ENCODE data around the gene USP17L15. TPM values are rescaled to one million over a fixed set of nuclear protein-coding genes. Genes with fewer than 3 reads are reported as not detected.
A peak's percentile ranks its signal among the peaks of the same experiment; 100 is the strongest.
"Not testable (repeated sequence)": the region's sequence is repeated elsewhere in the genome, so short reads cannot be mapped to it uniquely, and the experiment has no call there.

USP17L15 gene
- total and polyA plus RNA-seq, 2 donors (not counting 3 experiments of a cell fraction or from before 2014, with no cell fraction given), result not detected

- H3K79me2 ChIP-seq (ENCODE audit: control insufficient read depth, insufficient read depth, low read length); H3K9me3 ChIP-seq (replicated peaks; ENCODE audit: control insufficient read depth, insufficient read depth, low read length); H4K20me1 ChIP-seq (replicated peaks; ENCODE audit: control insufficient read depth, extremely low read depth, insufficient read depth, low read length); H3K4me3 ChIP-seq (replicated peaks in 1 of 3; ENCODE audit: insufficient read depth in 1 of 3, low read depth in 1 of 3, low read length in 3 of 3); H3K4me1 ChIP-seq (ENCODE audit: control insufficient read depth, extremely low read depth, insufficient read depth, low read length); DNase-seq (ENCODE audit: low read depth, low spot score); FAIRE-seq; H3K9ac ChIP-seq (replicated peaks; ENCODE audit: extremely low read depth, insufficient read depth, low read length); H3K36me3 ChIP-seq (ENCODE audit: control insufficient read depth in 2 of 2, extremely low read depth in 1 of 2, insufficient read depth in 2 of 2, low read length in 2 of 2); H3K4me2 ChIP-seq (ENCODE audit: insufficient read depth, low read length); H3K9me1 ChIP-seq (replicated peaks; ENCODE audit: control insufficient read depth, extremely low read depth, insufficient read depth, low read length); H3K27ac ChIP-seq (ENCODE audit: insufficient read depth, low read depth, low read length); H2AFZ ChIP-seq (ENCODE audit: low read depth, low read length); BruUV-seq (replicated peaks); CTCF ChIA-PET; intact Hi-C loops (cut with micrococcal nuclease); dilution Hi-C loops (cut with MboI; ENCODE audit: extremely low pct_ligation_motif_present, low sequenced_read_pairs); POLR2A ChIA-PET; H3K27me3 ChIP-seq (ENCODE audit: control insufficient read depth in 2 of 2, insufficient read depth in 2 of 2, low read length in 2 of 2): not testable (repeated sequence)
These were observed 28.4 kb downstream of the USP17L15 start, which contains the start of gene USP17L21 for GRCh38 chr4:9262572-9262971. Gene USP17L21, plus strand, starts transcription at chr4:9262872. Its CDS starts 0 bp downstream, at chr4:9262872.

- H3K36me3 ChIP-seq (ENCODE audit: control insufficient read depth in 2 of 2, extremely low read depth in 1 of 2, insufficient read depth in 2 of 2, low read length in 2 of 2); BruUV-seq (replicated peaks); H3K9me1 ChIP-seq (replicated peaks; ENCODE audit: control insufficient read depth, extremely low read depth, insufficient read depth, low read length); dilution Hi-C loops (cut with MboI; ENCODE audit: extremely low pct_ligation_motif_present, low sequenced_read_pairs); H2AFZ ChIP-seq (ENCODE audit: low read depth, low read length); H3K4me2 ChIP-seq (ENCODE audit: insufficient read depth, low read length); H3K27ac ChIP-seq (ENCODE audit: insufficient read depth, low read depth, low read length); H4K20me1 ChIP-seq (replicated peaks; ENCODE audit: control insufficient read depth, extremely low read depth, insufficient read depth, low read length); H3K4me3 ChIP-seq (replicated peaks in 1 of 3; ENCODE audit: insufficient read depth in 1 of 3, low read depth in 1 of 3, low read length in 3 of 3); H3K79me2 ChIP-seq (ENCODE audit: control insufficient read depth, insufficient read depth, low read length); H3K27me3 ChIP-seq (ENCODE audit: control insufficient read depth in 2 of 2, insufficient read depth in 2 of 2, low read length in 2 of 2); POLR2A ChIA-PET; FAIRE-seq; CTCF ChIA-PET; DNase-seq (ENCODE audit: low read depth, low spot score); intact Hi-C loops (cut with micrococcal nuclease); H3K9ac ChIP-seq (replicated peaks; ENCODE audit: extremely low read depth, insufficient read depth, low read length); H3K9me3 ChIP-seq (replicated peaks; ENCODE audit: control insufficient read depth, insufficient read depth, low read length); H3K4me1 ChIP-seq (ENCODE audit: control insufficient read depth, extremely low read depth, insufficient read depth, low read length): not testable (repeated sequence)
These were observed 33.1 kb downstream of the USP17L15 start, which contains the start of gene USP17L22 for GRCh38 chr4:9267319-9267718. Gene USP17L22, plus strand, starts transcription at chr4:9267619. Its CDS starts 0 bp downstream, at chr4:9267619.

GRCh38 chr4:9271719-9272118 lies 37.5 kb downstream of the USP17L15 start:
- H3K9me1 ChIP-seq (replicated peaks; ENCODE audit: control insufficient read depth, extremely low read depth, insufficient read depth, low read length); H2AFZ ChIP-seq (ENCODE audit: low read depth, low read length); H3K79me2 ChIP-seq (ENCODE audit: control insufficient read depth, insufficient read depth, low read length); BruUV-seq (replicated peaks); H4K20me1 ChIP-seq (replicated peaks; ENCODE audit: control insufficient read depth, extremely low read depth, insufficient read depth, low read length); POLR2A ChIA-PET; H3K4me3 ChIP-seq (replicated peaks in 1 of 3; ENCODE audit: insufficient read depth in 1 of 3, low read depth in 1 of 3, low read length in 3 of 3); dilution Hi-C loops (cut with MboI; ENCODE audit: extremely low pct_ligation_motif_present, low sequenced_read_pairs); intact Hi-C loops (cut with micrococcal nuclease); H3K9me3 ChIP-seq (replicated peaks; ENCODE audit: control insufficient read depth, insufficient read depth, low read length); H3K4me1 ChIP-seq (ENCODE audit: control insufficient read depth, extremely low read depth, insufficient read depth, low read length); H3K27ac ChIP-seq (ENCODE audit: insufficient read depth, low read depth, low read length); H3K27me3 ChIP-seq (ENCODE audit: control insufficient read depth in 2 of 2, insufficient read depth in 2 of 2, low read length in 2 of 2); H3K36me3 ChIP-seq (ENCODE audit: control insufficient read depth in 2 of 2, extremely low read depth in 1 of 2, insufficient read depth in 2 of 2, low read length in 2 of 2); H3K4me2 ChIP-seq (ENCODE audit: insufficient read depth, low read length); DNase-seq (ENCODE audit: low read depth, low spot score); H3K9ac ChIP-seq (replicated peaks; ENCODE audit: extremely low read depth, insufficient read depth, low read length); CTCF ChIA-PET: not testable (repeated sequence)
- FAIRE-seq, result peak; percentile 24

Other genes with a start within 250 kb of the USP17L15 start
- gene FAM90A26, start 64.0 kb upstream of the USP17L15 start, total RNA-seq, result not detected in 2 replicates
- gene FAM90A26, start 64.0 kb upstream of the USP17L15 start, polyA plus RNA-seq, result not detected in 2 replicates
- not detected in 2 replicates for gene USP17L10, start 23.7 kb upstream of the USP17L15 start, total RNA-seq
- gene USP17L10, start 23.7 kb upstream of the USP17L15 start, polyA plus RNA-seq, result not detected in 2 replicates
- not detected in 2 replicates for gene USP17L11, start 19.0 kb upstream of the USP17L15 start, total RNA-seq
- not detected in 2 replicates for gene USP17L11, start 19.0 kb upstream of the USP17L15 start, polyA plus RNA-seq
- not detected in 2 replicates for gene USP17L12, start 14.2 kb upstream of the USP17L15 start, total RNA-seq
- gene USP17L12, start 14.2 kb upstream of the USP17L15 start, polyA plus RNA-seq, result not detected in 2 replicates
- gene USP17L13, start 9.5 kb upstream of the USP17L15 start, total RNA-seq, result not detected in 2 replicates
- gene USP17L13, start 9.5 kb upstream of the USP17L15 start, polyA plus RNA-seq, result not detected in 2 replicates
- not detected in 2 replicates for gene USP17L17, start 9.5 kb downstream of the USP17L15 start, total RNA-seq
- not detected in 2 replicates for gene USP17L17, start 9.5 kb downstream of the USP17L15 start, polyA plus RNA-seq
- gene USP17L18, start 14.2 kb downstream of the USP17L15 start, total RNA-seq, result not detected in 2 replicates
- not detected in 2 replicates for gene USP17L18, start 14.2 kb downstream of the USP17L15 start, polyA plus RNA-seq
- gene USP17L19, start 19.0 kb downstream of the USP17L15 start, total RNA-seq, result not detected in 2 replicates
- gene USP17L19, start 19.0 kb downstream of the USP17L15 start, polyA plus RNA-seq, result not detected in 2 replicates
- not detected in 2 replicates for gene USP17L20, start 23.7 kb downstream of the USP17L15 start, total RNA-seq
- gene USP17L20, start 23.7 kb downstream of the USP17L15 start, polyA plus RNA-seq, result not detected in 2 replicates
- not detected in 2 replicates for gene USP17L21, start 28.5 kb downstream of the USP17L15 start, total RNA-seq
- gene USP17L21, start 28.5 kb downstream of the USP17L15 start, polyA plus RNA-seq, result not detected in 2 replicates
- not detected in 2 replicates for gene USP17L22, start 33.2 kb downstream of the USP17L15 start, total RNA-seq
- not detected in 2 replicates for gene USP17L22, start 33.2 kb downstream of the USP17L15 start, polyA plus RNA-seq
- gene USP17L24, start 90.8 kb downstream of the USP17L15 start, total RNA-seq, result not detected in 2 replicates
- gene USP17L24, start 90.8 kb downstream of the USP17L15 start, polyA plus RNA-seq, result not detected in 2 replicates
- not detected in 2 replicates for gene USP17L25, start 95.5 kb downstream of the USP17L15 start, total RNA-seq
- gene USP17L25, start 95.5 kb downstream of the USP17L15 start, polyA plus RNA-seq, result not detected in 2 replicates
- gene USP17L26, start 100.3 kb downstream of the USP17L15 start, total RNA-seq, result not detected in 2 replicates
- not detected in 2 replicates for gene USP17L26, start 100.3 kb downstream of the USP17L15 start, polyA plus RNA-seq
- not detected in 2 replicates for gene USP17L5, start 105.0 kb downstream of the USP17L15 start, total RNA-seq
- gene USP17L5, start 105.0 kb downstream of the USP17L15 start, polyA plus RNA-seq, result not detected in 2 replicates
- gene USP17L27, start 109.8 kb downstream of the USP17L15 start, total RNA-seq, result not detected in 2 replicates
- gene USP17L27, start 109.8 kb downstream of the USP17L15 start, polyA plus RNA-seq, result not detected in 2 replicates
- not detected in 2 replicates for gene USP17L28, start 114.5 kb downstream of the USP17L15 start, total RNA-seq
- gene USP17L28, start 114.5 kb downstream of the USP17L15 start, polyA plus RNA-seq, result not detected in 2 replicates
- not detected in 2 replicates for gene USP17L29, start 119.3 kb downstream of the USP17L15 start, total RNA-seq
- not detected in 2 replicates for gene USP17L29, start 119.3 kb downstream of the USP17L15 start, polyA plus RNA-seq
- not detected in 2 replicates for gene USP17L30, start 128.7 kb downstream of the USP17L15 start, total RNA-seq
- not detected in 2 replicates for gene USP17L30, start 128.7 kb downstream of the USP17L15 start, polyA plus RNA-seq
- gene DEFB131A, start 210.0 kb downstream of the USP17L15 start, total RNA-seq, result not detected in 2 replicates
- gene DEFB131A, start 210.0 kb downstream of the USP17L15 start, polyA plus RNA-seq, result not detected in 2 replicates

Data from endothelial cell of umbilical vein (primary cell).